Measurements from ENCODE around the gene ETV3. TPM values are rescaled to one million over a fixed set of nuclear protein-coding genes. Genes with fewer than 3 reads are reported as not detected.

ETV3 gene
- total and polyA plus RNA-seq, 2 of the 13 experiments (the other 11 are each of a cell fraction or from before 2014, with no cell fraction given): 4.2 to 5.8 TPM

- TF ChIP-seq ZNF710 (CRISPR knock-in tag; IDR thresholded peaks at IDR 0.05; ENCODE audit: borderline replicate concordance) (peak; percentile 72; the same call in 1 of the 2 replicates), BRCA1 (CRISPR knock-in tag; IDR thresholded peaks at IDR 0.05) (no peak), SCMH1 (CRISPR knock-in tag; IDR thresholded peaks at IDR 0.05; ENCODE audit: borderline replicate concordance) (no peak), ATAD3A (CRISPR knock-in tag; IDR thresholded peaks at IDR 0.05) (no peak), THAP8 (CRISPR knock-in tag; IDR thresholded peaks at IDR 0.05; ENCODE audit: borderline replicate concordance) (peak; percentile 20; the same call in 1 of the 2 replicates), NR2C2 (CRISPR knock-in tag; IDR thresholded peaks at IDR 0.05; ENCODE audit: borderline replicate concordance) (peak; percentile 84), THYN1 (CRISPR knock-in tag; IDR thresholded peaks at IDR 0.05; ENCODE audit: borderline replicate concordance, low read depth) (no peak), POLR2A (IDR thresholded peaks at IDR 0.05; ENCODE audit: insufficient read depth in 1 of 2, low read depth in 2 of 2, low read length in 2 of 2) (peak; percentile 54 to 86), MXD1 (CRISPR knock-in tag; IDR thresholded peaks at IDR 0.05) (peak; percentile 77), NFE2L2 (IDR thresholded peaks at IDR 0.05; ENCODE audit: low read length) (no peak), CREB3 (CRISPR knock-in tag; IDR thresholded peaks at IDR 0.05) (no peak), SETDB1 (CRISPR knock-in tag; IDR thresholded peaks at IDR 0.05; ENCODE audit: borderline replicate concordance) (no peak), ARNT2 (CRISPR knock-in tag; IDR thresholded peaks at IDR 0.05; ENCODE audit: low read depth) (peak; percentile 73), REPIN1 (CRISPR knock-in tag; IDR thresholded peaks at IDR 0.05; ENCODE audit: borderline replicate concordance, low read depth) (peak; percentile 84), RNF2 (conservative IDR thresholded peaks at IDR 0.05; ENCODE audit: low read depth) (peak; percentile 71; the same call in 1 of the 2 replicates), ZMYM2 (CRISPR knock-in tag; IDR thresholded peaks at IDR 0.05) (peak; percentile 64), TFDP1 (CRISPR knock-in tag; IDR thresholded peaks at IDR 0.05; ENCODE audit: borderline replicate concordance) (peak; percentile 87), MNT (IDR thresholded peaks at IDR 0.05) (no peak), ZNF530 (CRISPR knock-in tag; IDR thresholded peaks at IDR 0.05; ENCODE audit: low read depth) (no peak), MAFF (IDR thresholded peaks at IDR 0.05; ENCODE audit: low read depth, low read length) (no peak), ZBTB2 (CRISPR knock-in tag; IDR thresholded peaks at IDR 0.05; ENCODE audit: low read depth) (peak; percentile 99)
These were observed at the start of gene ETV3 (continued) for GRCh38 chr1:157138220-157139051.
